Epidermal melanocyte (primary cell): ENCODE results near the gene LASP1.

Source experiments
- DNase-seq: peaks from one replicate; pipeline ENCODE4 v3.0.0; 2011; ENCODE audit warnings: low spot score; ENCODE audit not compliant: insufficient read length

Gene LASP1

DNA sequence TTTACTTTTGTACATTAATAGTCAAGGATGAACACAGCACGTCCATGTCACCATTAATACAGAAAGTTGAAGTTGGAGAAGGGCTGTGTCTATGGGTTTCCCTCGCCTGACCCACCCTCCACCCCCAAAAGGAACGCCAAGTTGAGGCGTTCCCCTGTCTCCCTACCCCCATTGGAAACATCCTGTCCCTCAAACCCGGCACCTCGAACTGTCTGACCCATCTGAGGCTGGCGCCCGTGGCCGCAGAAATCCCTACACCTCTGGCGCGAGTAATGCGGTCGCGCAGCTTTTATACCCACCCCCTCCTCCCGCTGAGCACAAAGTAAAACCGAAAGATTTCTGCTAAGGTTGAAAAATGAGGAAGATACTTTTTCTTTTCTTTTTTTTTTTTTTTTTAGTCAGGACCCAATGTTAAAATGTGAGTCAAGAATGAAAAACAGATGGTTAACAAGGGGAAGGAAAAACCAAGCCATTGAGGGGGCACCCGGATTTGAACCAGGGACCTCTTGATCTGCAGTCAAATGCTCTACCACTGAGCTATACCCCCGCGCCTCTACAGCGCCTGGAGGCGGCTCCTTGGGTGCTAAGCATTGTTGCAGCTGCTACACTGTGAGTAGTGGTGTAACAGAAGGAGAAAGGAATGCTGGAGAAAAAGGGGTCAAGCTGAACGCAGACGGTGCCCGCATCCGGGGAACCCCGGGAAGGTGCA, 887 bp upstream of the LASP1 start:
- DNase-seq = peak; percentile 79

DNA sequence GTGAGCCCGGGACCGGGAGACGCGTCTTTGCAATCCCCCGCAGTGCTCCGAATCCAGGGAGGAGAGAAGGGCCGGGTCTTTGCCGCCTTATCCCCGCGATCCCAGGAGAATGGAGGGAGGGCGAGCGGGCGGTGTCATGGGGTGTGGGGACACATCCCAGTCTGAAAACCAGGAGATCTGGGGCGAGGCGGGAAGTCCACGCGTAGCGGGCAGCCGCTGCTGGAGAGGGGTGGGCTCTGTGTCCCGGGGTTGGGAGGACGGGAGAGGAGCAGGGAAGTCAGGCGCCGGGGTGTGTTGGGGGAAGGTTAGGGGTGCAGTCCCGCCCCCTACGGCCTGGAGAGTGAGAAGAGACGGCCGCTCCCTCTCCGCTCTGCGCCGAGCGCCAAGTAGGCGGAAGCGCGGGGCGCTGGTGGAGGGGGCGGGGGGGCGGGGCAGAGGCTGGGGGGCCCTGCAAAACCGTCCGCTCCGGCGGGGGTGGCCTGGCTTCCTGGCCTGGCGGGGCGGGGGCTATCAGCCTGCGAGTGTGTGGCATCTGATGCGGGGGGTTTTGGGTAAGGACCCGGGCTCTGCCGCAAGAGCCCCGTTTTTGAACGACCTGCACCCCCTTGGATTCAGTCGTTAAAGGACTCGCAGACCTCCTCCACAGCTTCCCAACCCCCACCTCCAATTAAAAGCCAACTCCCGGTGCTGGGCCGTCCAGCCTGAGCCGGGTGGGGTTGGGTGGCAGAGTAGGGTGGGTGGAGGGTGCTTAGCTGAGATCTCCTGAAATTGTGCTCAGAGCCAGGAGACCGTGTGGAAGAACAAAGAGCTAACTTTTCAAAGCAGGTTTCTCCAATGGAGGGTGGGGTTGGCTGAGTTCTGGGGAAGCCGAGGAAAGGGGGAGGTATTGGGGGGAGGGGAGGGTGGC, 654 bp downstream of the LASP1 start:
- peak; percentile 27 for DNase-seq

DNA sequence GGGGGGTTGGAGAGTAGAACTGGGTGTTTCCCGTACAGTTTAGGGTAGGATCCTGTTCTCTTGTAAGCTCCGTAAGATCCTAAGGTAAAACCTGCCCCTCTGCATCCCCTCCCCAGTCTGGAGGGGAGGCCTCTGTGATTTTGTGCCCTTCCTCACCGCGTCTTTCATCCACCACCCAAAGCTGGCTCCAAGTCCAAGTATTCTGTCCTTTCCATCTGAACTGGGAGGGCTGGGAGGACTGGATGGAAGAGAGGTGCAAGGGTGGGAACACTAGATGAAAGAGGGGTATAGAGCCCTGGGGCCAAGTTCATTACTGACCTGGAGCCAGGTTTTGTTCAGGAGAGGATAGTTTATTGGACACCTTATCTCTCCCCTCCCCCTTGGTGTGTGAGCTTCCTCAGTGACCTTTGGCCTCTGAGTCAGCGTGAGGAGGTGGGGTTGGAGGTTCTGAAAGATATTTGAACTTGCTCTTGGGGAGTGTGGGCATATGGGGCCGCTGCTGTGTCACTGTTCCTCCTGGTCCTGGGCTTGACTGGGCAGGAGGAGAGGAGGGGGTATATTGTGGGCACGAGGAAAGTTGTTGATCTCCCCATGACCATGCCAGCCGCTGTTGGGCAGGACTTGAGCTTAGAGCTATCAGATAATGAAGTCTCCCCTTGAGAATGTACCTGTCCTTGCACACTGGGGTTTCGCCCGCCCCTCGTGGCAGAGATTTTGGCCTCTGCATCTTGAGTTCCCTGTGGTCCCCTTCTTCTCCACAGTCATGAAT, 1.6 kb downstream of the LASP1 start:
- peak; percentile 17 for DNase-seq

DNA sequence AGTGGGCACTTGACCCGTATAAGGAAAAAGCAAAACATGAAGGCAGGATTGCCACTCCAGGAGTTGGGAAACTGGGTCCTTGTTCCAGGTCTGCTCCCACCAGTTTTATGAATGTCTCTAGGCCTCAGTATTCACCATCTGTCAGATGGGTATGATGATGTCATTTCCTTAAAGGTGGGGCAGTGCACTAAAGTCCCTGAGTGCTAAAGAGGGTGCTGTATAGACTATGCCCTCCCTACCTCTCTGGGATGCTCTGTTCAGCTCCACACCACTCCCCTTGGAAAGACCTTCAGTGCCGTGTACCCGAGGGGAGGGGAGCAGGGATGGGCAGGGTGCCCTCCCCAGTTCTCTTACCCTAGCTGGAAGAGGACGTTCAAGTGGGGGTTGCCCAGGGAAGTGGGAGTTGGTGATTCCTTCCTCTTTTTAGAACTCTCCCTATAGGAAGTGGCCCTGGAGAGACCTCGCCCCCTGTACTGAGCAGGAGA, 2.2 kb downstream of the LASP1 start:
- no peak for DNase-seq

DNA sequence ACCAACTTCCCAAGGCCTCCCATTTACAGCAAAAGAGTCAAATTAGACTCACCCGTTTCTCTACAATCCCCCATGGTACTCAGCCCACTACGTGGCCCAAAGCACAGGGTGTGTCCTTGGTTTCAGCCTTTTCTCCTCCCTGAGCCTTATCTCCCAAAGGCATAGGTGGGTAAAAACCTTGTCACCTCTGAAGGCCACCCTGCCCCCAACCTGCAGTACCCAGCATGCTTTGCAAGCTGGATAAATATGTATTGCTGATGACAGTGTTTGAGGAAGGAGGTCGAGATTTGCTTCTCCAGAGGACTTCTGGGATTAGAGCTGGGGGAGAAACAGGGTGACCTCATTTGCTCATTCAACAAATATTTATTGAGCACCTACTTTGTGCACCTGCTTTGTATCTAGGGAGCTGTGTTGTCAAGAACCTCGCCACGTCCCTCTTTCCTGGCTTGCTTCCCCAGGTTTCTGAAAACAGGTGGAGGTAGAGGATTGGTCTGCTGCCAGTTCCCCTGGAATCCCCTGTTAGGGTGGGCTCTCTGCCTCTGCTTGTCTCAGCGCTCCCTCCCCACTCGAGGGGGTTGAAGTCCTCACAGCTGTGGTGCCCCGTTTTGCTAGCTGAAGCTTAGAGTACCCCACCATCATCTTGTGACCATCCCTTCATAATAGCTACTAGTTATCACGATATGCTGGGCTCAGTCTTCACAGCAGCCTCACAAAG, 3.0 kb downstream of the LASP1 start:
- DNase-seq = peak; percentile 3

DNA sequence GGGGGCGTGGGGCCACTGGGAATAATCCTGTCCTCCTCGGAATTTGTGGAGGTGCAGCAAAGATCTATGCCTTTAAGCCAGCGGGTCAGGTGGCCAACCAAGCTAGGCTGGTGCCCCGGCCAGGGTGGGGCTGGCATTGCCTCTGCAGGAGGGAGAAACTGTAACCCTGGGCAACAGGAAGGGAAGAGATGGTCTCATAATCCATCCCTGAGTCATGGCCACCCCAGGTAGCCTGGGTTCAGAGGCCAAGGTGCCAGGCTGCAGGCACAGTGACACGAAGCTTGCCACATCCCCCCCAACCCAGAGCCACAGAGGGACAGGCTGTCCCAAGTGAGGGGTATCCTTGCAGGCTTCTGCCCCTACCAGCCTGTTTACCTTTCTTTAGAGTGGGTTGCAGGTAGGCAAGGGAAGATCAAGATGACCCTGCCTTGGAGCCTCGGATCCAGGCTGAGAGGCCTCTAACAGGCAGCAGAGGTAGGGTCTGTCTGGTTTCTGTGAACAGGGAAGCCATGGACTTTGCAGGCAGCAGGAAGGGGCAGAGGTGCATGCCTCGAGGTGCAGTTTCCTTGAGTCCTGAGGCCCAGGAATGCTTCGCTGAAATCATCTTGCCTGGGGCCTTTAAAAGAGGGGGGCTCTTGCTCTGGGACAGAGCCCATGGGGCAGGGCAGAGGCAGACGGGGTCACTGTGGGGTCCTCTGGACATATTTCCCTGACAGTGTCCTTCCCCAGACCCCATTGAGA, 4.0 kb downstream of the LASP1 start:
- DNase-seq = no peak

DNA sequence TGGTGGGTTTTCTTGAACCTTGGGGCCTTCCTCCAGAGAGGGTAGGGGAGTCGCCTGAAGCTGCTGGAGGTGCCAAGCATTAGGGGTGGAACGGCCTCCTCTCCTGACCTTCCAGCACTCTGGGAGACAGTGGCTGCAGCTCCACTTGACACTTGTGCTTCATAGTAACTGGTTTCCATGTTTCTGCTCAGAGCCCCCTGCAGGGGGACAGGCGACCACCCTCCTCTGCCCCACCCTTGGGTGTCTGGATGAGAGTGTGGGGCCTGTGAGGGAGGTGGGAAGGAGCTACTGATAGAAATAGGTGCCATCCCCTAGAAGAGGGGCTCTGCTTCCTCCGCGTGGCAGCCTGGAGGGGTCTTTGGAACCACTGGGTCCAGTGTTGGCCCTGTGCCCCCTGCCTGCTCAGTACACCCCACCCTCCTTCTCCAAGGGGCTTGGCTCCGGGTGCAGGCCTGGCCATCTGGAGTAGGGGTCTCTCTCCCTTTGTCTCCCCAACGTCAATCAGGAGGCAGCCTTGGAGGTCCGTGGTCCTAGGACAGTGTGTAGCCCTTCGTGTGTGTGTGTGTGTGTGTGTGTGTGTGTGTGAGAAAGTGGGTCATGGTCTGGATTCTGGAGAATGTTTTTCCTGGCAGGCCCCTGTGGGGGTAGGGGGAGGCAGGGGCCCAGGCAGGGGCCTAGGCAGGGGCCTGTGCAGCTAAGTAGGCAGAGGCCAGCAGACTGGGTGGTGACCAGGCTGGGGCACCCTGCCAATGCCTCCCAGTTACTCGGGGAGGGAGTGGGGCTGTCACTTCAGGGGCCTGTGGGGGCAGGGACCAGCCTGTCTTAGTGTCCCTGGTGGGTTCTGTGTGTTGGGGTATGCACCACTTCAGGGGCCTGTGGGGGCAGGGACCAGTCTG, 4.9 kb downstream of the LASP1 start:
- peak; percentile 18 for DNase-seq

DNA sequence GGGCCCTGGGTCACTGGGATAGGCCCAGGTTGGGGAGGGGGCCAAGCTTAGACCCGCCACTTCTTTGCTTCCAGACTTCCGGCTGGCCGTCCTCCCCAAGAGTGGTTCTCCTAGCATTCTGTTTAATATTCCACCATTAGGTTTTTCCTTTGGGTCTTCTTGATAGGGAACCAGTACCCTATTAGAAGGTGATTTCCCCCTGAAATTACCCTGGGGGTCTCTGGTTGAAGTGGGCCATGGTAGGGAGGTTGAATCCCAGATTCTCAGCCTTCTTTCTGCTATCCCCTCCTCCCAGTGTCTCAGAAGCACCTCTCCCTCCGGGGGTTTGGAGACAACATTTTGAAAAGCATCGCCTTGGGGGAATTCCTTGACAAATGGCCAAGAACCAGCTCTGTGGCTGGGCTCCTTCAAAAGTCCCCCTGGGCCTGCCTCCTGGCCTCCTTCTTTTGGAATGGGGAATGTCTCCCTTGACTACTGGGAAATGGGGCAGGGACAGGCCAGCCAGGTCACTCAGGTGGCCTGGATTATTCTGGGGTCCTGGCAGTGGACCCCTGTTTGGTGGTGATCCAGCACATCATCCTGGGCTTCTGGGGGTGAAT, 5.7 kb downstream of the LASP1 start:
- peak; percentile 16 for DNase-seq

DNA sequence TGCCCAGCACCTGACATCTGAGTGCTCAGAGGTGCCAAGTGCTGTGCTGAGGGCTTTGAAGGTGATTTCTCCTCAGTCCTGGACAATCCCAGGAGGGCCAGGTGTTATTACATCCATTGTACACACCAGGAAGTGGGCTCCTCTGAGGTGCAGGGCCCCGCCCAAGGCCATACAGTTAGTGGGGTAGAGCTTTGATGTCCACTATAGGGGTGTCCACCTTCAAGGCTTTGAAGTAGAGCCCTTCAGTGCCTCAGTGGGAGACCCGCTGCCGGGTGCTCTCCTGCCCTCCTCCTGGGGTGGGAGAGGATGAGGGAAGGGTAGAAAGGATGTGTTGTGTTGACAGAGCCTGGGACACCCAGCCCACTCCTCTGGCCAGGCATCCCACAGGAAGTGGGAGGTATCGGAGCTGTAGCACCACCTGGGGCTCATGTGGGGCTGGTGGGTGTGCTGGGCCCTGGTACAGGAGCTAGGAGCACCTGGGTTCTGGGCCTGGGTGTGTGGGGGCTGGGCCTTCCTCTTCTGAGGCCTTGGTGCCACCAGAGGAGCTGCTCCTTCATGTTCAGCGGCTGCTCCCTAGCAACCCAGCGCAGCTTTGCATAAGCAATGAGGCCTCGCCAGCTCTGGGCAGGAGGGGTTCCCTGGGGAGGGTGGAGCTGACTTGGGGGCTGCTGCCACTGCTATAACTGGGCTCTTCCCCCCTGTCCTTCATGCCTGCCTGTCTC, 7.4 kb downstream of the LASP1 start:
- DNase-seq = no peak

DNA sequence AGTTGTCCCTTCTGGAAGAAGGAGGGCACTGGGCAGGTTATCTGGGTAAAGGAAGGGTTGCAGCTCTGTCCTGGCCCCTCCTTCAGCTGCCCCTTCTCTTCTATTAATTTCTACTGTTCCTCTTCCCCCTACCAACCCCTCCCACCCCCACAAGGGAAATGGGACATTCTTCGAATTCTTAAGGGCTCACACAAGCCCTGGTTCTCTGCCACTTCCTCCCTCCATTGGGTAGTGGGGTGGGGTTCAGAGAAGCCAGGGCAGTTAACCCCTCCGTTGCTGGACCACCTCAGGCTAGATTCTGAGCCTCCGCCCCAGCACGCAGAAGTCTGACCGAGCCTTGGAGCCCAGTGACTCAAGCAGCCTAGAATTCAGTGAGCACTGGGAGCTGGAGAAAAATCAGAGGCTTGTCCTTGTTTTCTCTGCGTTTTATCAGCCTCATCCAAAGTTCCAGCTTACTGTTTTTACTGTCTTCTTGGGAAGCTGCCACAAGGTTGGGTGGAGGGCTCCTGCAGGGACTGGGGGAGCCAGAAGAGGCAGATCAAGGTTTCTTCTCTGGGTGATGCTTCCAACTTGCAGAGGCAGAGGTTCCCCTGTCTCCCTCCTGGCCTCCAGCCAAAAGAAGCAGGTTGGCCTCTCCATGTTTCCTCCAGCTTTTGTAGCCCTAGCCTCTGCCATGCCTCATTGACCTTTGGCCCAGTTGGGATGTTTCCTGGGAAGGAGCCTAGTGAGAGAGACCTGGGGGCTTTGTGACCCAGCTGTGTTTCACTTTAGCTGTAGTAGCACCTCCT, 10.2 kb downstream of the LASP1 start:
- DNase-seq = peak; percentile 79

DNA sequence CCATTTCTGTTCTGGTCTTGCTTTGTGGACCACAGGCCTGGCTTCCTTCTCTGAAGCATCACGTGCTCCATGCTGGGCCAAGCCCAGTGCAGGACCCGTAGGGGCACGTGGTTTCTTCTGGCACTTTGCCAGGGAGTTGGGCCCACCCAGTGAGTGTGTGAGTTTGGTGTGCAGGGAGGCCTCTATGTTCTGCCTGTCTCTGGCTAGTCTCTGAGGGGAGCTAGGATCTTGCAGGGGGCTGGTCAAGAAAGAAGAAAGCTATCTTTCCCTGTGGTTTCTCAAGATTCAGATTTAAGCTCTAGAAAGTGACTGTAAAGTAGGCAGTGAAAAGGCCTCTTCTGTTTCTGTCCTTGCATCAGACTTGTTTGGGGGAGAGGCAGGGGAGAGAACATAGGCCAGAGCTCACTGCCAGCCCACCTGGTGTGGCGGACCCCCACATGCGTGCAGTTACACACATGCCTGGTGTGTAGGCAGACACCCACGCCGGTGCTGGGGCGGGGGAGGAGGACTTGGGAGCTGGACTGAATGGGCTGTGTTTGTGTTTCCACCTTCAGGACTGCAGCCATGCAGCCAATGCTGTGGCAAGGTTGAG, 11.8 kb downstream of the LASP1 start:
- DNase-seq = peak; percentile 79

DNA sequence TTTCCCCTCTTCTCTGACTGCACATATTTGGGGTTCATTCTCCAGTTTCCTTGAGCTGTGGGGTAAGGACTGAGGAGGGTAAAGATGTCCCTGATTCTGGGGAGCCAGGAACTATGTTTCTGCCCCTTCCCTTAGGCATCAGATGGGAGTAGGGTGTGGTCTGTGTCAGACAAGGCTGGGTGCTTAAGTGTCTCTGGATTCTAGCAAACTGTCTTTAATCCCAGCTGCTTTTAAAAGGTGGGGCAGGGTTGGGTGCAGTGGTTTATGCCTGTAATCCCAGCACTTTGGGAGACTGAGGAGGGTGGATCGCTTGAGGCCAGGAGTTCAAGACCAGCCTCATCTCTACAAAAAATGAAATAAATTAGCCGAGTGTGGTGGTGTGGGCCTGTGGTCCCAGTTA, 13.0 kb downstream of the LASP1 start:
- DNase-seq = no peak

DNA sequence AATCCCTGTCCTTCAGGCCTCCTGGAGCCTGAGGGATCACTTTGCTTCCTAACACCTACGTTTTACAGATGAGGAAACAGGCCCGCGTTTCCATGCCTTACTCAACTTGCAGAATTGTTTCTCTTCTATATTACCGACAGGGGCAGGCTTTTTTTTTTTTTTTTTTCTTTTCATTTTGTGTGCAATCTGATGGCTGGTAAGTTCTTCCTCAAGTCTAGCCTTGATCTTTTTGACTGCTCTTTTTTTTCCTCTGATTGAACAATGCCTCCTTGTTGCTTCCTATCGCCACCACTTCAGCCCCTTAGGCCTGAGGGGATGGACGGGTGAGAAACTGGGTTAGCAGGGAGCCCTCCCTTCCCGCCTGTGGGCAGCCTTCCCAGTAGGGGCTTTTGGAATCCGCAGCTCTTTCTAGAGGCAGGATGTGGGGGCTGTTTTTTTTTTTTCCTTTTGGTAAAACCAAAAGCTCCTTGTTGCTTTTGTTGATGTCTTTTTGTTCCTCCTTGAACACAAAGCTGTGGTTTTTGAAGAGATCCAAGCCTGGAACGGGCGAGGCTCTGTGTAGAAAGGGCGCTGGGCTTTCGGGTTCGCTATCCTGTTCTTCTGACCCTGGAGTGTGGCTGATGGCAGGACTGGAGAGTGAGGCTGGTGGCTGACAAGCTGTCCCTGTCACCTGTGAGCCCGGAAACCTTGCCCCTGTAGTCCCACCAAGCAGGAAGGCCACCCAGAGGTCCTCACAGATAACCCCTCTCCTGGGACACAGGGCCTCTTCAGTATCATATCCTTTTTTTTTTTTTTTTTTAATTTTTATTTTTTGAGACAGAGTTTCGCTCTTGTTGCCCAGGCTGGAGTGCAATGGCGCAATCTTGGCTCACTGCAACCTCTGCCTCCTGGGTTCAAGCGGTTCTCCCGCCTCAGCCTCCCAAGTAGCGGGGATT, 14.0 kb downstream of the LASP1 start:
- DNase-seq = peak; percentile 67

DNA sequence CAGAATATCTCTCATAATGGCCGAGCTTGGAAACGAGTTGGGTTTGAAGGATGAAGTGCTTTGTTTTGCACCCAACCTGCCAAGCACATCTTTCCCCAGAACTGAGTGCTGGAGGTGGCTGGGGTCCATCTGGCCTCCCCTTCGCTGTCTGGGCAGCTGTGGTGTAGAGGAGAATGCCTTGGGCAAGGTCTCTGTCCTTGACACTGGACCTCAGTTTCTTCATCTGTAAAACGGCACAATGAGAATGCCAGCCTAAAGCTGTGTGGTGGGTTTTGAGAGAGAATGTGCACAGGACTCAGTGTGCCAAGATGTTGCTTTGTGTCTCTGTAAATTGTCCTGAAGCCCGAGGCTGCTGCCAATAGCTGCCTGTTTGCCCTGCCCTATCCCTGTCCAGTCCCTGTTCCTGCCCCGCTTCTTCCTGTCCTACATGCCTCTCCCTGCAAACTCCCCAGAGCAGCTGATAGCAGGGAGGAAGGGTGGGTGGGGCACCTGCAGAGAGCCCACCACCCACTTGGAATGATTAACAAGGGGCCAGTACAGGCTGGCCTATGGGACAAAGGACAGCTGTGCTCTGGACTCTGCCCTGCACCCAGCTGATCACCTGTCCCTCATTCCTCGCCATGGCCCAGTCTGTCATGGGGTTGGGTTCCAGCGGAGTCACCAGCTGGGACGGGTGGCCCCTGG, 15.3 kb downstream of the LASP1 start:
- no peak for DNase-seq
